GM18868 (cell line): ENCODE data around the gene PMEPA1.

Experiments
- ATAC-seq: cut with Tn5 transposase; IDR thresholded peaks from one replicate; pipeline ENCODE4 v1.9.1; 2021; ENCODE audit warnings: mild to moderate bottlenecking, moderate library complexity; ENCODE audit not compliant: unreplicated experiment

PMEPA1 gene

DNA sequence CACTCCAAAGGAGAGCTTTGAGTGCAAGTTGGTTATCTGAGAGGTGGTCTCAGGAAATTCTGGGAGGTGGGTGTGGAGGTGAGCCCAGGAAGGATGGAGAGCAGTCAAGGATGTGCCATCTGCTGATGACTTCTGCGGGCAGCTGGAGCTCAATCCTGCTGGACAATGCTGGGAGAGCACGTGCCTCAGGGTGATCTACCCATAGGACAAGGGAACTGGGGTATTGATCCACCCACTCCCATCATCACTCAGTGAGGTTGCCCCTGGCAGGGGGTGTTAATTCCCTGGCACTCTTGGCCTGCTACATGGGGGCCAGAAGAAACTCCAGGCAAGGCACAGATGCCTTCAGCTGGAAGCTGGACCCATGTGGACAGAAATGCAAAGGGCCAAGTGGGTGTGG lies 82.5 kb downstream of the PMEPA1 start:
- no peak for ATAC-seq

DNA sequence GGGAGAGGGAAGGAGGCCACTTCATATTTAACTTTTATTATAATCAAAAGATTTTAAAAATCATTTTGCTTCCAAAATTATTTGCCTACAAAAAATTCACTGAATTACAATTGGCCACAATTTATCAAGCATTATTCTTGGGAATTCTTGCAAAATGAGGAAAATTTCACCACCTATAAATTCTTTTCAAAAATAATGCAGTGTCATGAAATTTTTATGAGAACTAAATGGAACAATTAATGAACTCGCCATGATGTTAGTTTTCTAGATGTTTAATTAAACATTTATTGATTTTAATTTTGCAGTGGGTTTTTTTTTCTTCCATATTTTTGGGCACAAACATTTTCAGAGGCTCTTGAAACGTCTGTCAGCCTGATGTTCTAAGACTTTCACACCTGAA lies 83.8 kb downstream of the PMEPA1 start:
- no peak for ATAC-seq

DNA sequence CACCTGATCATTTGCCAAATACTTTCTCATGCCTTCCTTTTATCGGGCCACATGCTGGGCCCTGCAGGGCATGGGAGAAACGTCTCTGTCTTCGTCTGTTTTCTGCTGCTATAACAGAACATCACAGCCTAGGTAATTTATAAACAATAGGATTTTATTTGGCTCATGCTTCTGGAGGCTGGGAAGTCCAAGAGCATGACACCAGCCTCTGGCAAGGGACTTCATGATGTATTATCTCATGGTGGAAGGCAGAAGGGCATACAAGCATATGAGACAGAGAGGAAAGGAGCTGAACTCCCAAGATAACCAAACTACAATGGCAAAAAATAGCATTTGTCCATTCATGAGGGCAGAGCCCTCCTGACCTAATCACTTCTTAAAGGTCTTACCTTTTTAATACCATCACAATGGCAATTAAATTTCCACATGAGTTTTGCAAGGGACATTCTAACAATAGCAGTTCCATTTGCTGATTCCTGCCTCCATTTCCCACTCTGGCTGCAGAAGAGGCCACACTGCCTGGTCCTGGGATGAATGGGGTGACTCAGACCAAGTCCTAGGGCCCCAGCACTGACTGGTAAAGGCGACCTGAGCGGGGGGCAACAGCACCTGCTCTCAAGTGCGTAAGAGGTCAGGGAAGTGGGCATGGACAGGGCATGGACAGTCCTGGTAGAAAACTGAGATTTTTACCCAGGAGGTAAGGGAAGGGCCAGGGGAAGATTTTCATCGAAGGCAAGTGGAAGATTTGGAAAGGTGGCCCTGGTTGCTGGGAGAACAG lies 84.4 kb downstream of the PMEPA1 start:
- no peak for ATAC-seq

- ATAC-seq: no peak
Observed at GRCh38 chr20:57624124-57624523, 85.7 kb downstream of the PMEPA1 start.

DNA sequence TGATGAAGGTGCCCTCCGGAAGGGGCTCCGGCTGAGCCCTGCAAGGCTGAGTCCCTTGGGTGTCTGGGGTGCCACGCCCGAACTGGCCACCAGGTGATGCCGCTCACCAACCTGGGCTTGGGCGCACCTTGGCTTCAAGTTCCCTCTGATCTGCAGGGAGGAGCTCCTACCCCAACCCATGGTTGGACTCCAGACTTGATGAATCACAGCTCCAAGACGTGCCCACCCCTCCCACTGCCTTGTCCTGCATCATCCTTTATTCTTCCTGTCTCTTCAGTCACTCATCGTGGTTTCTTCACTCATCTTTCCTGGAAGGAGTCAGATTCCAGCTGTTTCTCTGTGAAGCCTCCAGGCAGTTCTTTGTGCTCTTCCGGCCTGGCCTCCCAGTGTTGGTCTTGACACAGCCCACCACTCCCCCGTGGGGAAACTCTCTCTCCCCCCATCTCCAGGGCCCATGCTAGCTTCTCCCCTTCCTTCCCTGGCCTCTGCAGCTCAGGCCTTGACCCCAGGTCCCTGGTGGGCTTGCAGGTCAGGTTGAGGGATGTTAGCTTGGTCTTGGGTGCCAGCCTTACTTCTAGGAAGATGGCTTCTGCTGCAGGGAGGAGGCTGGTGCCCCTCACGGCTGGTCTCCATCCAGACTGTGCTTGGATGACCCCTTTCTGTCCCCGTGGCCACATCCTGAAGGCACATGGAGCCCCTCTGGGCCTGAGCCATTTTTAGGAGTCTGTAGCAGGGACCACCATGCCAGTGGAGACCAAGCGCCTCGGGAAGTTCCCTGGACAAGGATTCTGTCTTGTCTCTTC lies 87.0 kb downstream of the PMEPA1 start:
- ATAC-seq: no peak

DNA sequence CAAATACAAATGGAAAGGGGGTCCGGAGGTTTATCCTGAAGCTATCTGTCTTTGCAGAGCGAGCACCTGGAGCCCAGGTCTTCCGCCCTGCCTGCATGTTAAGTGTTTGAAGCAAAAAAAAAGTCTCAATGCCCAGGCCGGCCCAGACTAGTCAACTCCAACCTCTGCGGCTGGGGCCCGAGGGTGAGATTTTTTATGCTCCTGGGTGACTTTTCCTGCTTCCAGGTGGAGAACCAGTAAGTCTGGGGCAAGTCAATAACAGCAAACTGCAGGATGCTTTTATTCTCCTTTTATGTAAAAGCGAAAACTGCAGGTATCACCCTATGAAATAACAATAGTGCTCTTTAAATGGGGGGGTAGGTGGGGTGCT lies 87.6 kb downstream of the PMEPA1 start:
- no peak for ATAC-seq

GRCh38 chr20:57621421-57622200 lies 88.2 kb downstream of the PMEPA1 start:
- no peak for ATAC-seq

GRCh38 chr20:57620999-57621398 lies 88.8 kb downstream of the PMEPA1 start:
- no peak for ATAC-seq

DNA sequence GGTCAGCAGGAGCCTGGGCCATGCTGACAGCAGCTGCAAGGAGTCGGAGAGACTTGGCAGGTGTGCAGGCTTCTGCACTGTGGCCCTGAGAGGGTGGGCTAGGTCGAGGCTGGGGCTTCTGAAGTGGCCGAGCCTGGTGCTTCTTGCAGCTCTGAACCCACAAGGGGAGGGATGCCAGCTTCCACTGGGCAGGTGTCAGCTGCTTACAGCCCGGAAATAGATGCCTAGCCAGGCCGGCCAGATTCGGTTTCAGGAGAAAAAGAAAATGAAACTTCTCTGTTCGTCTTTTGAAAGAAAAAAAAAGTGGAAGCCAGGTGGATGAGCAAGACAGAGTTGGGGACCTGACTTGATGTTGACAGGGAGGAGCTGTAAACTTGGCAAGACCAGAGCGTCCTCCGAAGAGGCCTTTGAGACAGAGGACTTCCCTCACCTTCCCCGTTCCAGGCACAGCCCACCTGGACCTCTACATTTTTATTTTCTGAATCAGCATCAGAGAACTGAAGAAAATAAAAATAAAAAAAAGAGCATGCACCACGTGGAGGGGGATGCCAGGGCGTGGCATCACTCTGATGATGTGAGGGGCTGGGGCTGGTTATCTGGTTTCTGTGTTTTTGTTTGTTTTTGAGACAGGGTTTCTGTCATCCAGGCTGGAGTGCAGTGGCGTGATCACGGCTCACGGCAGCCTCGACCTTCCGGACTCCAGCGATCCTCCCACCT lies 89.4 kb downstream of the PMEPA1 start, which contains the start of gene ZBP1:
ZBP1 (minus strand) TSS at position 153 of the 717 bp plus-strand sequence; CDS start at position 22, 131 bp downstream.
- ATAC-seq: peak; percentile 37

DNA sequence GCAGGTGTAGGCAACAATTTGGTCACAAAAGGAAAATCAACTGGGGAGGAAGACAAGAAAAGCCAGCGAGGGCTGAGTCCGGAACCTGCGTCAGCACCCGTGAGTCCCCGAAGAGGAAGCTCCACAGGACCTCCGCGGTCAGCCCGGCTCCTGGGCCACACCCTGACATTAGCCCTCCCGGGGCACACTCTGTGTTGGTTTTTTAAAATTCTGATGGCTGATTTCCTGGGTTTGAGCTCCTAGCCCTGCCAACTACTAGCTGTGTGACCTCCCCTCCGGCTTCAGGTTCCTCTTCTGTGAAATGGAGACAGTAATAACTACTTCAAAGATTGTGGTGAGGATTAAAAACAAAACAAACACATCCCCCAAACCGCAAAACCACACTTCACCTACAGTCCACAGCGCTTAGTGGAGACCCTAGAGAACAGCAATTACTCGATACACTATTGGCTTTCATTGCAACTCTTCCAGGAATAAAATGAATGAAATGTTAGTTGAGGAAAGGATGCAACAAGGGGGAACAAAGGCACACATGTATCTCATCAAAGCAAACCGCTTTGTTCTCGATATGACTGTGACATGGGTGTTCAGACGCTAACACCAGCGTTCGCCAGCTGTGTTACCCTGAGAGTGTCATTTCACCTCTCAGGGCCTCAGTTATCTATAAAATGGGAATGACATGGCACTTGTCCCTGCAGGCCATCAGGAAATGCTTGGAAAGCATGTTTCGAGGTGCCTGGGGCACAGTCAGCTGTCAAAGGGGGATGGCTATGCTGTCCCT lies 90.6 kb downstream of the PMEPA1 start:
- peak; percentile 74 for ATAC-seq

DNA sequence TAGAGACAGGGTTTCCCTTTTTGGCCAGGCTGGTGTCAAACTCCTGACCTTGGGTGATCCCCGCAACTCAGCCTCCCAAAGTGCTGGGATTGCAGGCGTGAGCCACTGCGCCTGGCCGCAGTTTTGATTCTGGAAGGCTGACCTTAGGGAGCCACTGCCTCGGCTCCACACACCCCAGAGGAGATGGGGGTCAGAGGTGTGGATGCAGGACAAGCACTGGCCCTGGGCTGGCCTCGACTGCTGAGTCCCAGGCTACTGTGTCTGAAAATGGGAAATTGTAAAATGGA lies 91.1 kb downstream of the PMEPA1 start:
- ATAC-seq: no peak

- ATAC-seq: no peak
Observed at GRCh38 chr20:57618091-57618763, 91.6 kb downstream of the PMEPA1 start.

GRCh38 chr20:57617079-57617795 lies 92.6 kb downstream of the PMEPA1 start:
- ATAC-seq: no peak

GRCh38 chr20:57616143-57616951 lies 93.5 kb downstream of the PMEPA1 start:
- ATAC-seq: no peak

DNA sequence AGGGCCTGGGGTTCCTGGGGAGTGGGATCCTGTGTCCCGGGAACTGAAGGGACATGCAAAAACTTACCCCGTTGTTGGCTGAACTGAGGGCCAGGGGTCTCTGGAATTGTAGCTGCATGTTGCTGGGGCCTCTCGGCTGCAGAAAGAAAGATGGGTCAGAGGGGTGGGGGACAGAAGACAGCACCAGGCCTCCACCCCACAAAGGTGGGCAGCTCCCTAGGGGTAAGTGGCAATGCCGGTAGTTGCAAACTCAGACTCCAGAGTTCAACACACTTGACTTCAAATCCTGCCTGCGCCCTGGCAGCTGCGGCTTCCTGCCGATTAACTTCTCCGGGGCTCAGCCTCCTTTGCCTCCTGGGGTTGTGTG lies 94.4 kb downstream of the PMEPA1 start:
- ATAC-seq: no peak

GRCh38 chr20:57614490-57615444 lies 95.0 kb downstream of the PMEPA1 start:
- no peak for ATAC-seq

DNA sequence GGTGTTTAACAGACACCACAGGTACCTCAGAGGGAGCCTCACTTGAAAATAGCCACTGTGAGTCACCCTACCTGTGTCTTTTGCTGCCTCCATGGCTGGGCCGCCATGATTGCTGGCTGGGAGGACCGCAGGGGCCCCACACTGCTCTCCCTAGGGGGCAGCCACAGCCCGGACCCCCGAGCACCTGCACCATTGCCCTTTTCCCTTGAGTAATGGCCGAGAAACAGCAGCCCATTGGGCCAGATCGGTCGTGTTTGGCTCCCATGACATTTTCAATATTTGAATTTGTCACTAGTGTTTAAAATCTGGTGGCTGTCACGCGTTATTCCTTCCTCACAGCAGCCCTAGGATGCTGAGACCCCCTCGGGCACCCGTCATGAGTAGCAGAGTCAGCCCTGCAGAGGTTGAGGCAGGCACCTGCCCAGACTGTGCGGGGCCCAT lies 96.3 kb downstream of the PMEPA1 start:
- no peak for ATAC-seq
